Mucosa of gallbladder (tissue), 1 donor: ENCODE data around the gene LKAAEAR1. TPM values are rescaled to one million over a fixed set of nuclear protein-coding genes. Genes with fewer than 3 reads are reported as not detected.

Source experiments
- DNase-seq: peaks from one replicate; pipeline ENCODE4 v3.0.0-alpha.2; 2020; ENCODE audit warnings: low spot score
- total RNA-seq: library from RNA; stranded (reverse); gene quantifications from one replicate; pipeline ENCODE4 v1.2.1, GENCODE V29; 2021
- donor health status: DM: no; HTN: no; CAD: no.

Gene LKAAEAR1
- total RNA-seq, 1 donor from 2014 or later: not detected

- DNase-seq: no peak
Observed at GRCh38 chr20:64110411-64111068, 26.3 kb upstream of the LKAAEAR1 start.

- no peak for DNase-seq
Observed at GRCh38 chr20:64109831-64110391, 25.7 kb upstream of the LKAAEAR1 start.

- no peak for DNase-seq
Observed at GRCh38 chr20:64108731-64109681, 24.8 kb upstream of the LKAAEAR1 start.

- DNase-seq: no peak
Observed at GRCh38 chr20:64107736-64108457, 23.7 kb upstream of the LKAAEAR1 start.

GRCh38 chr20:64106981-64107735 lies 23.0 kb upstream of the LKAAEAR1 start, which contains the start of gene NPBWR2:
TSS of gene NPBWR2 (minus strand) at chr20:64107565. CDS start at chr20:64106831, 734 bp downstream.
- DNase-seq: no peak

- DNase-seq: no peak
Observed at GRCh38 chr20:64106435-64106961, 22.3 kb upstream of the LKAAEAR1 start.

- no peak for DNase-seq
Observed at GRCh38 chr20:64105846-64106434, 21.7 kb upstream of the LKAAEAR1 start.

GRCh38 chr20:64104667-64105451 lies 20.7 kb upstream of the LKAAEAR1 start:
- DNase-seq: no peak

- no peak for DNase-seq
Observed at GRCh38 chr20:64103871-64104666, 19.9 kb upstream of the LKAAEAR1 start.

- DNase-seq: no peak
Observed at GRCh38 chr20:64102647-64103354, 18.6 kb upstream of the LKAAEAR1 start.

- DNase-seq: no peak
Observed at GRCh38 chr20:64101731-64102621, 17.8 kb upstream of the LKAAEAR1 start.

- no peak for DNase-seq
Observed at GRCh38 chr20:64100946-64101688, 16.9 kb upstream of the LKAAEAR1 start.

GRCh38 chr20:64100566-64100888 lies 16.3 kb upstream of the LKAAEAR1 start:
- DNase-seq: no peak

- DNase-seq: no peak
Observed at GRCh38 chr20:64099880-64100565, 15.8 kb upstream of the LKAAEAR1 start.

GRCh38 chr20:64099086-64099786 lies 15.0 kb upstream of the LKAAEAR1 start:
- DNase-seq: no peak
